HG03442 (cell line): ENCODE measurements around the gene ERAL1.
"Not testable (repeated sequence)": the region's sequence is repeated elsewhere in the genome, so short reads cannot be mapped to it uniquely, and the experiment has no call there.

Experiments used
- ATAC-seq: cut with Tn5 transposase; IDR thresholded peaks from one replicate; pipeline ENCODE4 v1.9.1; 2021; ENCODE audit warnings: mild to moderate bottlenecking, moderate library complexity; ENCODE audit not compliant: unreplicated experiment

Gene ERAL1

GRCh38 chr17:28878158-28878910 is 23.5 kb downstream of the ERAL1 start:
- no peak for ATAC-seq

DNA sequence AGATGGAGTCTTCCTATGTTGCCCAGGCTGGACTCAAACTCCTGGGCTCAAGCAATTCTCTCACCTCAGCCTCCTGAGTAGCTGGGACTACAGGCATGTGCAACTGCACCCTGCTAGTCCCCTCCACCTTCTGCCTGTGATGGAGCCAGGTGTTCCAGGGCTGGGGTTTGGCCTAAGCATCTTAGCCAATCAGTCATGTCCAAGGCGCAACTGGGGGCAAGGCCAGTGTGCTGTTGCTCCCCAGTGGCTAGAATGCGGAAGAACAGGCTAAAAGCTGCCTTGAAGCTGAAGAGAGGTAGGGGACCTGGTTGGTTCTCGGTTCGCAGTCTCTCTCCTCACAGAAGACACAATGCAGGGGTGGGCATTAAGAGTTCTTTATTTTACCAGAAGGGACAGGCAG is 24.2 kb downstream of the ERAL1 start:
- no peak for ATAC-seq

- no peak for ATAC-seq
These were observed 25.2 kb downstream of the ERAL1 start for GRCh38 chr17:28879886-28880571.

GRCh38 chr17:28880572-28880945 is 25.7 kb downstream of the ERAL1 start:
- no peak for ATAC-seq

- no peak for ATAC-seq
These were observed 26.8 kb downstream of the ERAL1 start for GRCh38 chr17:28881533-28882056.

GRCh38 chr17:28882154-28882895 is 27.5 kb downstream of the ERAL1 start:
- ATAC-seq: no peak

- no peak for ATAC-seq
These were observed 29.3 kb downstream of the ERAL1 start for GRCh38 chr17:28883967-28884702.

- no peak for ATAC-seq
These were observed 30.5 kb downstream of the ERAL1 start for GRCh38 chr17:28885363-28885762.

- ATAC-seq: no peak
These were observed 31.1 kb downstream of the ERAL1 start for GRCh38 chr17:28885951-28886350.

DNA sequence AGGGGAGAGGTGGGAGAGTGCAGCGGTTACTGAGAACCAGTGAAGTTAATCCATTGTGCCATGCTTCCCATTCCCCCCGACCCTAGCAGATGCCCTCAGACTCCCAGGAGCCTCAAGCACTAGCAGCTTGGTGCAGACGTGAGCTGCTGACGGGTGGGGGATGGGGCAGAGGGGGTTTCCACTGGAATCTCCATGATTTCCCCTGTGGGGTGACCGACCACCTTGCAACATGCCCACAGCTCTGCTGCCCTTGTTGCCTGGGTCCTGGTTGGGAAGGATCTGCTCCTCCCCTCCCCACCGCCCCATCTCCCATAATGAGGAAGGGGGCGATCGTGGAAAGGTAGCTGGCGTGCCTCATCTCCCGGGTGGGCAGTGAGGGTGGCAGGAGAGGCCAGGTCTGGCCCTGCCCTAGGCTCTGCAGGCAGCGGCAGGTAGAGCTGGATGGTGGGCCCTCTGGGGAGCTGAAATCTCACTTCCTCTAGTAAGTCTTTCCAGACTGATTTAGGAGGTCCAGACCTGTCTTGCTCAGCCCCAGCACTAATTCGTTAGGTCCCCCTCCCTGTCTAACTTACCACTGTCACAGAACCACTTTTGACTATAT is 33.2 kb downstream of the ERAL1 start:
- ATAC-seq: no peak

DNA sequence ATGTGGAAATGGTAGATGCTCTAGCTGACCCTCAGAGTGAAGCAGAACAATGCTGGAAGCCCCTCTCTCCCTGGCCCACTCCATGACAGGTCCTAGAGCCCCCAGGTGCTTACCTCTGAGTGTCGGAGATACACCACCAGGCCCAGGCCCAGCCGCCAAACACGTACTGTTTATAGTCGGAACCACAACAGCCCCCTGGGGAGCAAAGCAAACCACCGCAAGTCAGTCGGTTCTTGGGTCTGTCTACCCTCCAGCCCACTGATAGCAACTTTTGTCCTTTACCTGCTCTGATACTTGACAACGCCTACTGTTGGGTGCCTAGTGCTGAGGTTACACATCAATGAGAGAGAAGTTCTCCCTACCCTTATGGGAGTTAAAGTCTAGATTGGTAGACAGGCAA is 34.0 kb downstream of the ERAL1 start:
- ATAC-seq: no peak

GRCh38 chr17:28889996-28890395 is 35.2 kb downstream of the ERAL1 start:
- ATAC-seq: no peak

DNA sequence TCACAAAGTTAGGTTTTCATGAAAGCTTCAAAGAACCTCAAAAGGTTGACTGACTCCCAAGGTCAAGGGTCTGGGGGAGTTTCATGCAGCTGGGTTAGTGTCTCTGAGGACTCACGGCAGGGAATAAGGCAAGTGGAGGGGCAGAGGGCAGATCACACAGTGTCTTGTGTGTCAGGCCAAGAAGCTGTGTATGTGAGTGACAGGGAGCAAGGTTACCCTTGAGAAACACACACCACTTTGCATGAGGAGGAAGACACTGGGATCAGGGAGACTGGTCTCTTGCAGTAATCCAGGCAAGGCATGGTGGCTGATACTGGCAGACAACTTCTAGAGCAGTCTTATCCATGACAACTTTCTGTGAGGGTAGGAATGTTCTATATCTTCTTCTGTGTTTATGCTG is 36.4 kb downstream of the ERAL1 start:
- no peak for ATAC-seq

DNA sequence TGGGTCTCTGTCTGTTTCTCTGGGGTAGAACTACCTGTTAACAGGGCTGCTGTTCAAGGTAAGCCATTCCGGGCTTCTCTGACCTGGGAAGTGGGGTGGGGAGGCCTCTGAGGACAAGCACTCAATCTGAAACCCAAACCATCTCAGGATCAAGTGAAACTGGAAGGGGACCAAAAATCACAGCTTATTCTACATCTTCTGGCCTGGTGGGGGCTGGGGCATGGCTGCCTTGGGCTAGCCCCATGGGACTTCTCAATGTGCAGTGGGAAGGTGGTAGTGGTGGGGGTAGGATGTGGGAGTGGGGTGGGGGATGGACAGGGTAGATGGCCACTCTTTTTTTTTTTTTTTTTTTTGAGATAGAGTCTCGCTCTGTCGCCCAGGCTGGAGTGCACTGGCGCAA is 37.2 kb downstream of the ERAL1 start:
- no peak for ATAC-seq

DNA sequence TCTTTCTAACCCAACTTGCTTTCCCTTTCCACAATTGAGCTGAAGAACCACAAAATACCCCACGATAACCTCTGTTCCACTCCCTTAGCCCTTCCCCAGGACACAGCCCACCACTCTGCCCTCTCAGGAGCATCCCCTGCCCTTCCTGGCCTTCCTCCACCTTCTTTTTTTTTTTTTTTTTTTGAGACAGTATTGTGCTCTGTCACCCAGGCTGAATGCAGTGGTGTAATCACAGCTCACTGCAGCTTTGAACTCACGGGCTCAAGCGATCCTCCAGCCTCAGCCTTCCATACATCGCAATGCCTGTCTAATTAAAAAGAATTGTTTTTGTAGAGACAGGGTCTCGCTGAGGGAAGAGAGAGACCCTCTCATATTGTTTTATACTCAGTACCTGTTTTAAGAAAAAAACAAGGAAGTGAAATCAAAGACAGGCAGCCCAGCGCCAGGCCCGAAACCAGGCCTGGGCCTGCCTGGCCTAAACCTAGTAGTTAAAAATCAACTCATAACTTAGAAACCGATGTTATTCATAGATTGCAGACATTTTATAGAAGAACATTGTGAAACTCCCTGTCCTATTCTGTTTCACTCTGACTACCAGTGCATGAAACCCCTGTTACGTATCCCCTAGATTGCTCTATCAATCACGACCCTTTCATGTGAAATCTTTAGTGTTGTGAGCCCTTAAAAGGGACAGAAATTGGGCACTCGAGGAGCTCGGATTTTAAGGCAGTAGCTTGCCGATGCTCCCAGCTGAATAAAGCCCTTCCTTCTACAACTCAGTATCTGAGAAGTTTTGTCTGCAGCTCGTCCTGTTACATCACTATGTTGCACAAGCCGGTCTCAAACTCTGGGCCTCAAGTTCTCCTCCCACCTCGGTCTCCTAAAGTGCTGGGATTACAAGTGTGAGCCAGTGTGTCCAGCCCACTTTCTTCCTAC is 38.7 kb downstream of the ERAL1 start:
- ATAC-seq: not testable (repeated sequence)

GRCh38 chr17:28895794-28896447 is 41.1 kb downstream of the ERAL1 start:
- ATAC-seq: no peak

GRCh38 chr17:28896491-28896883 is 41.7 kb downstream of the ERAL1 start:
- ATAC-seq: no peak

DNA sequence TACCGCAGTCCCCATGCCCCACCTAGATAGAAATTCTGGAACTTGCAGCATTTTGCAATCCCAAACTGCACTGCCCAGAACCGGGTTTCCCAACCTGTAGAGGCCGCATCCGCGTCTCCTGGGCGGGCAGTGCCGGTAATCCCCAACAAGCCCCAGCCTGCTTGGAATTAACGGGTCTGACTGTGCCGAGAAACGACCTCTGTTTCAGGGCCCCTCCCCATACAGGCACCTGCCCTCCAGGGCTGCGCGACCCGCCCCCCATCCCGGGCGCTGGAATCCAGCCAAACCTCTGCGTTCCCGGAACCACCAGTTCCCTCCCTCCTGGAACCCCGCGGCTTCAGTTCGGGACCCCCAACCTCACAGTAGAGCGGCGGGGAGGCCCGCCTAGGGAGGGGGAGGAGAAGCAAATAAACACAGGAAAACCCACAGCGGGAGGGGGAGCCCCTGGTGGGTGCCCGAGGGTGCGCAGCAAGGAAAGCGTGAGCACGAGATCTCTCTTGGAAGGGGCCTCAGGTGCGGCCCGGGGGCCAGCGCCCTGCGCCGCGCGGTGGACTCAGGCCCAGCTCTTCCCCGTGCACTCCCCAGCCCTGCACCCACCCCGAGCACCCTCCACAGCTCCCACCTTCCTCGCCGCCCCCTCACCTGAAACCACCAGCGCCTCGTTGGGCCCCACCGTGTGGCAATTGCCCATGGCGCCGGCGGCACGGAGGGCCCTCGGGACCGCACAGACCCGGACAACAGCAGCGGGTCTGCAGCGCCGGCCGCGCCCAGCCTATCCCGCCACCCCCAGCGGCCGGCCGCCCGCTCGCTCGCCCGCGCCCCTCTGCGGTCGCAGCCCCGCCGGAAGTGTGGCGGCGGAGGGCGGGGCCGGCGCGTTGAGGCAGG is 42.3 kb downstream of the ERAL1 start, which contains the start of gene FLOT2:
Gene FLOT2, minus strand, starts transcription at position 850 of the 885 bp plus-strand sequence. Its CDS starts 159 bp downstream, at position 691.
- ATAC-seq: no peak
